Iris pigment epithelial cell (primary cell): Measurements from ENCODE around the gene HOXA3.

Experiments used
- DNase-seq: peaks from one replicate; pipeline ENCODE4 v3.0.0-alpha.2; 2011; ENCODE audit warnings: low read depth

Gene HOXA3

DNA sequence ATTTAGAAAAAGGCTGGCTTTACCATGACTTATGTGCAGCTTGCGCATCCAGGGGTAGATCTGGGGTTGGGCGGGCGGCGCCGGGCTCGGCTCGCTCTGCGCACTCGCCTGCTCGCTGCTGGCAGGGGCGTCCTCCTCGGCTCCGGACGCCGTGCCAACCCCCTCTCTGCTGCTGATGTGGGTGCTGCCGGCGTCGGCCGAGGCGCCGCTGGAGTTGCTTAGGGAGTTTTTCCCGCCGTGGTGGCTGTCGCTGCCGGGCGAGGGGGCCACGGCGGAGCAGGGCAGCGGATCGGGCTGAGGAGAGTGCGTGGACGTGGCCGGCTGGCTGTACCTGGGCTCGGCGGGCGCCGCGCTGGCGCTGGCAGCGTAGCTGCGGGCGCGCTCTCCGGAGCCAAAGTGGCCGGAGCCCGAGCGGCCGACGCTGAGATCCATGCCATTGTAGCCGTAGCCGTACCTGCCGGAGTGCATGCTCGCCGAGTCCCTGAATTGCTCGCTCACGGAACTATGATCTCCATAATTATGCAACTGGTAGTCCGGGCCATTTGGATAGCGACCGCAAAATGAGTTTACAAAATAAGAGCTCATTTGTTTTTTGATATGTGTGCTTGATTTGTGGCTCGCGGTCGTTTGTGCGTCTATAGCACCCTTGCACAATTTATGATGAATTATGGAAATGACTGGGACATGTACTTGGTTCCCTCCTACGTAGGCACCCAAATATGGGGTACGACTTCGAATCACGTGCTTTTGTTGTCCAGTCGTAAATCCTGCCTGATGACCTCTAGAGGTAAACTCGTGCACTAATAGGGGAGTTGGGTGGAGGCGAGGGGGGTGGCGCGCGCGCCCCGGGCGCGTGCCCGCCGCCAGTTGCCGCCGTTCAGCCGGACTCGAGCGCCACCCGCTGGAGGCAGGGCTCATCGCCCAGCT is 9.1 kb downstream of the HOXA3 start, which contains the start of gene HOXA5:
HOXA5 (minus strand) TSS at position 659 of the 927 bp plus-strand sequence; CDS start at position 585, 74 bp downstream.
- DNase-seq = no peak

- DNase-seq = no peak
These were observed 9.8 kb downstream of the HOXA3 start for GRCh38 chr7:27142580-27143022.

DNA sequence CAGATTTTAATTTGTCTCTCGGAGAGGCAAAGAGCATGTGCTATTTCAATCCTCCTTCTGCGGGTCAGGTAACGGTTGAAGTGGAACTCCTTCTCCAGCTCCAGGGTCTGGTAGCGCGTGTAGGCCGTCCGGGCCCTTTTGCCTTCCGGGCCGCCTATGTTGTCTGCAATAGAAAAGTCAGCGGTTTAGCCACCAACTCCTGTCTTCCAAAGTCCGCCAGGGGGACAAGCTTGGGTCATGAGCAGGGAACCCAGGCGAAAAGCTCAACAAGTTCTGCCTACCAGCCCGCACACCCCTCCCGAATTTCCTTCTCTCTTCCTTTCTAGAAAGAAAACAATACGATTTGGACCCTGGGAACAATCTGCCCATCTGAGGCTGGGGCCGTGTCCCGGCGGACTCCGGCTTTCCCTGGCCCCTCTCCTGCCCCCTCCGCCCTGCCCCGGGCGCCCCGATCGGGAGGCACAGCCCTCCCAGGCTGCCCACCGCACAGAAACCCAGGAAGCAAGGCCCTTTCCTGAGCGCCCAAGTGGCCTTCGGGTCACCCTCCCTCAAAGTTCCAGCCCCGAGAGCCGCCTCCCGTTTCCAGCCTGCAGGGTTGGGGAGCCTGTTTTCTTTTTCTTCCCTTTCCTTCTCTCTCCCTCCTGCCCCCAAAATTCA is 10.3 kb downstream of the HOXA3 start:
- no peak for DNase-seq

DNA sequence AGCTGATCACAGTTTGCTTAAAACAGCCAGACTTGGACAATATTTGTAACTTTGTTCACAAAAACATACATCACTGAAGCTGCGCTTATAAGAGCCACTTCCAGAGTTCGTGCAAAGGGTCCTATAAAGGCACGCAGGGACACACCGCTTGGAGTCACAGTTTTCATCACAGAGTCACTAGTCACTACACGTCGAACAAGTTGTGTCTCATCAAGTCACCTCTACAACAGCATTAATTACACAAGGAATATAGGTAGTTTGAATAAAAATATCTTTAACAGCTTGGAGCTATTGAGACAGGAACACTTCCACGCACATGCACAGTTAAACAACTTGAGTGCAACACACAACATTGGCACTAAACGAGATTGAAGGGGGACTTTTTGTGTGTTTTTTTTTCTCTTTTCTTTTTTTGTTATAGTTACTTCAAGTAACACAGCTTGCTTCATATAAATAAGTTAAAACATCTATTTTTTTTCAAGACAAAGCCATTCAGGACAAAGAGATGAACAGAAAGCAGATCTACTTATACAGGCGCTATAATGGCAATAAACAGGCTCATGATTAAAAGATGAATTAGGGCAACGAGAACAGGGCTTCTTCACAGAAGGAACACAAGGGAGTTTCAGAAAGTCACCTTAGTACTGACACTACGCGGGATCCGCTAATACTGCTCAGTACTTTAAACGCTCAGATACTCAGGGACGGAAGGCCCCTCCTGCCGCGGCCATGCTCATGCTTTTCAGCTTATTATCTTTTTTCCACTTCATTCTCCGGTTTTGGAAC is 11.1 kb downstream of the HOXA3 start:
- no peak for DNase-seq

DNA sequence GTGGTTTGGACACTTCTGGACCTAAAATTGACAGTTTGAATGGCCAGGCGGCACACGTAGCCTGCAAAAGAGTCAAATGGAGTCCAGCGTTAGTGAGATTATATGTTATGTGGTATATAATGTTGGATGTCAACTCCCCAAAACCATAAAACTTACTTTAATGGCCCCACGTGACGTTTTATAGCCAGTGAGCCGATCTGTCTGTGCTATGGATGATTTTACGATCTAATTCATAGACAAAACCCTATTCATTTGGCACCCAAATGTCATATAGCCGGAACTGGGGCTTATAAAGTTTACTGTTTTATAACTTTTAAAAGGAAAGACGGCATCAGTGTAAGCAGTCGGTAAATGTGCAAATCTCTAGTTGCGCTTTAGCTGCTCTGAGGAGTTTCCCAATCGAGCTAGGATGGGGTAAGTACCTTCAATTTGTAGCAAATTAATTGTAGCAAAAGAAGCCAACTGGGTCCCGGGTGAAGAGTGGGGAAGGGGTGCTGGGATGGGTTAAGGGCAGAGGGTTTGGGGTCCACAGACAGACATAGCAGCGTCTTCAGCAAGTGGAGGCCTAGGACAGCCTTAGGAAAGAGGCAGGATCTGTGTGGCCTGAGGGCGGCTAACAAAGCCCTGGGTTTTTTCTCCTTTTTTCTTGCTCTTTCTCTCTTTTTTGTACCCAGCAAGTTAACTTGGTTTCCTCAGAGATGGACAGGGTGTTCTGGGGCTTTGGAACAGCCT is 12.1 kb downstream of the HOXA3 start:
- DNase-seq = no peak

- no peak for DNase-seq
These were observed 12.9 kb downstream of the HOXA3 start for GRCh38 chr7:27139334-27140125.

- DNase-seq = no peak
These were observed 13.4 kb downstream of the HOXA3 start for GRCh38 chr7:27138985-27139333.

GRCh38 chr7:27138472-27138871 is 13.9 kb downstream of the HOXA3 start:
- DNase-seq = no peak

DNA sequence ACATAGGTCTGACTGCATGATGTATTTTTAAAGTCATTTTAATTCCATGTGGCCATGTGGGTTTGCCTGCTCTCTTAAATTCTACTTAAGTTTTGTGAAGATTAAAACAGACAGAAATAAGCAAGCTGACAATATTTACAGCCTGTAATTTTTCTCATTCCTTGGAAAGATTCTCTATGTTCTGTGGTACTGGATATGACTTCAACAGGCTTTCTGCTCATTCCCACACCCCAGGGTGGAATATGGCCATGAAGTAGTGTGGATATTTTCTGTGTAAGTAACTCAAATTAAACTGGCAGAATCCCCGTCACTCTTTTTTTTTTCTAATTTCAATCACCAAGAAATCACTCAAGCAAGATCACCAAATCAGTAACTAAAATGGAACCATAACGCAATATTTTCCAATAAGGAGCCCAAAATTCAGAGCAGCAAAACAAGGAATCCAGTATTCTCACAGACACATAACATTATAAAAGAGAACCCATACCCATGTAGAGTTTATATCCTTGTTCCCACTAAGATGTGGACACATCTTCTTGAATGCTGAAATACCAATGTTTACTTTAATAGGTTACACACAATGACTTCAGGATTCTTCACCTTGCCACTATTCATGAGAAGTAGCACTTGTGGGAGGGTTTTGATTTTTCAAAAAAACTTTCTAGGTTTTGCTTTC is 14.6 kb downstream of the HOXA3 start:
- DNase-seq = no peak

- DNase-seq = no peak
These were observed 18.0 kb downstream of the HOXA3 start for GRCh38 chr7:27134392-27134791.

- no peak for DNase-seq
These were observed 18.8 kb downstream of the HOXA3 start for GRCh38 chr7:27133409-27134231.

GRCh38 chr7:27132978-27133377 is 19.4 kb downstream of the HOXA3 start:
- no peak for DNase-seq

DNA sequence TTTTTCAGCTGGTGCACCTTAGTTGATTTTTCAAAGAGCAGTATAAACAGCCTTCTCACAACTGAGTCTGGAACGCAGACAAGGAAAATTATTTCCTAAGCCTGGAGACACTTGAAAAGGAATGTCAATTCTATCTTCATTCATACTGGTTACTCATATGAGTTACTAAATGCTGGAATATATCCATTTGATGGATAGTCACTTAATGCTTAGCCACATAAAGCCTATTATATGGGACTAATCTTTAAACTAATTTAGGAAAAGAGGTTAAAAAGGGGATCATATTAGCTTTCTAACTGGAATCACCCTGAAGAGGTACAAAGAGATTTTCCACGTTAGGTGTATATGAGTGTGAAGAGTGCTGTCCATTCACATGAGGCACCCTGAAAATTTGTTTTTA is 20.2 kb downstream of the HOXA3 start:
- no peak for DNase-seq

DNA sequence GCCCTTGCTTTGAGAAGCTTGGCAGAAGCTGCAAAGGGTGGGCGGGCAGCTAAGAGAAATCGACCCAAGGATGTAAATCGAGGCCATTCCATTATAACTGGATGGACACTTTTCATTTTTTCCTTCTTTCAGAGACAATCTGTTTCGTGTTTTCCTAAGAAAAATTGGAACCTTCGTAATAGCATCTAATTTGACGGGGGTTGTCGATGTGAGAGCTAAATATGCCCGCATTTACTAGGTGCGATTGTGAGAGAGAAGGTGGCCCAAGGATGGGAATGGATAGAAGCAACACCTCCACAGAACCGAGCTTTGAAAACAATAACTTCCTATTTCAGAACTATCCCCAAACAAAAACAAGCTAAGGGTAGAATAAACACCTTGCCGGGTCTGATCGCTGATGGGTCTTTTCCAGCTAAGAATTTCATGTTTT is 21.0 kb downstream of the HOXA3 start:
- DNase-seq = no peak

- no peak for DNase-seq
These were observed 21.6 kb downstream of the HOXA3 start, which contains the start of gene HOXA4 for GRCh38 chr7:27130540-27131389. HOXA4 (minus strand) TSS chr7:27130757; CDS start chr7:27130733, 24 bp downstream.

GRCh38 chr7:27129729-27130539 is 22.4 kb downstream of the HOXA3 start:
- DNase-seq = no peak
